Keratinocyte (primary cell): ENCODE results near the gene FBN1. TPM values are rescaled to one million over a fixed set of nuclear protein-coding genes. Genes with fewer than 3 reads are reported as not detected.

Experiments used
- DNase-seq: peaks from one replicate; pipeline ENCODE4 v3.0.0-alpha.2; 2011; ENCODE audit warnings: low read depth, missing footprints, low spot score
- FAIRE-seq: peaks from 2 replicates; lab custom pipeline; 2011; peaks lifted over from hg19 to GRCh38; lab: Jason Lieb, UNC
- H2AFZ ChIP-seq: 2 replicates; pipeline ENCODE4 v1.6.0; 2012; ENCODE audit warnings: low read length, control low read depth, inconsistent platforms; ENCODE audit not compliant: control insufficient read depth
- H3K27ac ChIP-seq: 2 replicates; pipeline ENCODE4 v1.5.1; 2011; ENCODE audit warnings: low read length; ENCODE audit not compliant: control insufficient read depth, insufficient read depth
- H3K27me3 ChIP-seq: 3 replicates; pipeline ENCODE4 v1.6.0; 2011; ENCODE audit warnings: low read length; ENCODE audit not compliant: control insufficient read depth, insufficient read depth; ENCODE audit errors: extremely low read depth
- H3K36me3 ChIP-seq, 2 experiments: 2 replicates in 1 of 2; 3 replicates in 1 of 2; pipeline ENCODE4 v1.5.1; 2011; ENCODE audit warnings: low read length in 2 of 2, mild to moderate bottlenecking in 1 of 2; ENCODE audit not compliant: control insufficient read depth in 2 of 2, insufficient read depth in 2 of 2; ENCODE audit errors: extremely low read depth in 1 of 2
- H3K4me1 ChIP-seq: 3 replicates; pipeline ENCODE4 v1.5.1; 2011; ENCODE audit warnings: low read length; ENCODE audit not compliant: control insufficient read depth, insufficient read depth; ENCODE audit errors: extremely low read depth
- H3K4me2 ChIP-seq: 3 replicates; pipeline ENCODE4 v1.6.0; 2011; ENCODE audit warnings: low read depth, low read length; ENCODE audit not compliant: control insufficient read depth, insufficient read depth; ENCODE audit errors: extremely low read depth
- H3K4me3 ChIP-seq, 3 experiments: fragments of 200-600 bp in 1 of 3; sonication (generic) in 1 of 3; 2 replicates in 2 of 3; 3 replicates in 1 of 3; pipeline ENCODE4 v1.5.1; 2011 to 2016; ENCODE audit warnings: low read length in 3 of 3, mild to moderate bottlenecking in 3 of 3, control low read depth in 2 of 3, inconsistent platforms in 1 of 3, low read depth in 1 of 3, mixed read lengths in 1 of 3, mixed run types in 1 of 3, moderate library complexity in 1 of 3; ENCODE audit not compliant: control insufficient read depth in 2 of 3, insufficient read depth in 2 of 3; ENCODE audit errors: extremely low read depth in 1 of 3
- H3K79me2 ChIP-seq: 2 replicates; pipeline ENCODE4 v1.6.0; 2012; ENCODE audit warnings: low read length; ENCODE audit not compliant: control insufficient read depth, insufficient read depth
- H3K9ac ChIP-seq: 3 replicates; pipeline ENCODE4 v1.6.0; 2011; ENCODE audit warnings: low read length; ENCODE audit not compliant: control insufficient read depth, insufficient read depth; ENCODE audit errors: extremely low read depth
- H3K9me1 ChIP-seq: 3 replicates; pipeline ENCODE4 v1.6.0; 2011; ENCODE audit warnings: low read length; ENCODE audit not compliant: control insufficient read depth, insufficient read depth; ENCODE audit errors: extremely low read depth
- H3K9me3 ChIP-seq: 2 replicates; pipeline ENCODE4 v1.5.1; 2012; ENCODE audit warnings: low read depth, low read length; ENCODE audit not compliant: control insufficient read depth
- H4K20me1 ChIP-seq: 3 replicates; pipeline ENCODE4 v1.6.0; 2011; ENCODE audit warnings: low read length; ENCODE audit not compliant: control insufficient read depth, insufficient read depth; ENCODE audit errors: extremely low read depth
- EZH2 ChIP-seq: IDR thresholded peaks from one replicate; pipeline ENCODE4 v1.6.1; 2012; ENCODE audit warnings: inconsistent platforms, mild to moderate bottlenecking, low read length, moderate library complexity
- dilution Hi-C: fragments of 300-500 bp; cut with MboI; formaldehyde crosslinking; loops from one replicate; pipeline ENCODE4 v1.7.0; 2020; ENCODE audit warnings: low sequenced_read_pairs; ENCODE audit not compliant: extremely low pct_ligation_motif_present
- polyA plus RNA-seq, 5 experiments: library from polyadenylated mRNA; depleted of rRNA in 3 of 5; stranded (reverse) in 3 of 5; stranded (forward) in 1 of 5; unstranded in 1 of 5; fragments of >200 nt; gene quantifications; 1 replicate in 1 of 5; 2 replicates in 3 of 5; 3 replicates in 1 of 5; pipeline versions ENCODE4 v1.2.1 to v1.2.3, GENCODE V29; 2011 to 2012; ENCODE audit warnings: missing spikeins in 2 of 5, low read depth in 1 of 5, low replicate concordance in 1 of 5
- TF ChIP-seq, protein P1 (sequence below), 3 experiments: IDR thresholded peaks in 1 of 3; conservative IDR thresholded peaks in 1 of 3; optimal IDR thresholded peaks in 1 of 3; 2 replicates in 2 of 3; 3 replicates in 1 of 3; pipeline versions ENCODE3 to v1.5.1; 2011; ENCODE audit warnings: low read length in 3 of 3, mild to moderate bottlenecking in 3 of 3, moderate library complexity in 2 of 3, control low read depth in 1 of 3, inconsistent platforms in 1 of 3; ENCODE audit not compliant: insufficient read depth in 2 of 3; ENCODE audit errors: extremely low read depth in 1 of 3

FBN1 gene
- polyA plus RNA-seq, 1 donor (not counting 4 experiments of a cell fraction or from before 2014, with no cell fraction given) = 3.5 TPM

DNA sequence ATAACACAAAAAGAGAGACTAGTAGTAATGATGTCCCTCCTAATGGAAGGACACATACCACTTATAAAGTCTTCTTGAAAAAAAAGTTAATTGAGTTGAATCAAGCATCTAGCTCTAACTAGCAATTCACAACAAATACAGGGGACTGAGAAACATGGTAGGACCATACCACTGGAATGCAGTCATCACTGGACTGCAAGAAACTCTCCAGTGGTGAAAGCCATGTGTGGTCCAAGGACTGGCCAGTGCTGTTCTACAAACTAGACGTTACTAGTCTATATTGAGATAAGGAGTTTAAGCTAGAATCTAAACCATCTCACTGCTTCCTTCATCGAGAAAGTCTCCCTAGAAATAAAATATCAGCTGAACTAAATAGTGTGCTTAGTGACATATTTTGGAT, 16.7 kb downstream of the FBN1 start:
- Histone ChIP-seq H2AFZ (no peak overlapping the region), H3K9me1 (no peaks in the 10 kb centered on the region), H4K20me1 (no peaks in the 10 kb centered on the region), H3K4me1 (peaks cover 12% of the 10 kb centered on the region), H3K27ac (no peak overlapping the region), H3K27me3 (no peaks in the 10 kb centered on the region), H3K36me3 (no peaks in the 10 kb centered on the region), H3K9me3 (no peaks in the 10 kb centered on the region), H3K4me2 (no peak overlapping the region), H3K4me3 (no peak overlapping the region), H3K79me2 (no peaks in the 10 kb centered on the region), H3K9ac (no peak overlapping the region)
- TF ChIP-seq, protein P1, sequence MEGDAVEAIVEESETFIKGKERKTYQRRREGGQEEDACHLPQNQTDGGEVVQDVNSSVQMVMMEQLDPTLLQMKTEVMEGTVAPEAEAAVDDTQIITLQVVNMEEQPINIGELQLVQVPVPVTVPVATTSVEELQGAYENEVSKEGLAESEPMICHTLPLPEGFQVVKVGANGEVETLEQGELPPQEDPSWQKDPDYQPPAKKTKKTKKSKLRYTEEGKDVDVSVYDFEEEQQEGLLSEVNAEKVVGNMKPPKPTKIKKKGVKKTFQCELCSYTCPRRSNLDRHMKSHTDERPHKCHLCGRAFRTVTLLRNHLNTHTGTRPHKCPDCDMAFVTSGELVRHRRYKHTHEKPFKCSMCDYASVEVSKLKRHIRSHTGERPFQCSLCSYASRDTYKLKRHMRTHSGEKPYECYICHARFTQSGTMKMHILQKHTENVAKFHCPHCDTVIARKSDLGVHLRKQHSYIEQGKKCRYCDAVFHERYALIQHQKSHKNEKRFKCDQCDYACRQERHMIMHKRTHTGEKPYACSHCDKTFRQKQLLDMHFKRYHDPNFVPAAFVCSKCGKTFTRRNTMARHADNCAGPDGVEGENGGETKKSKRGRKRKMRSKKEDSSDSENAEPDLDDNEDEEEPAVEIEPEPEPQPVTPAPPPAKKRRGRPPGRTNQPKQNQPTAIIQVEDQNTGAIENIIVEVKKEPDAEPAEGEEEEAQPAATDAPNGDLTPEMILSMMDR (optimal IDR thresholded peaks at IDR 0.05 in 1 of 3, IDR thresholded peaks at IDR 0.05 in 1 of 3, conservative IDR thresholded peaks at IDR 0.05 in 1 of 3; ENCODE audit: extremely low read depth in 1 of 3, insufficient read depth in 2 of 3, low read length in 3 of 3) = no peak
- TF ChIP-seq EZH2 = no peak
- dilution Hi-C loops = no loop called here
- no peak for FAIRE-seq
- no peak for DNase-seq

DNA sequence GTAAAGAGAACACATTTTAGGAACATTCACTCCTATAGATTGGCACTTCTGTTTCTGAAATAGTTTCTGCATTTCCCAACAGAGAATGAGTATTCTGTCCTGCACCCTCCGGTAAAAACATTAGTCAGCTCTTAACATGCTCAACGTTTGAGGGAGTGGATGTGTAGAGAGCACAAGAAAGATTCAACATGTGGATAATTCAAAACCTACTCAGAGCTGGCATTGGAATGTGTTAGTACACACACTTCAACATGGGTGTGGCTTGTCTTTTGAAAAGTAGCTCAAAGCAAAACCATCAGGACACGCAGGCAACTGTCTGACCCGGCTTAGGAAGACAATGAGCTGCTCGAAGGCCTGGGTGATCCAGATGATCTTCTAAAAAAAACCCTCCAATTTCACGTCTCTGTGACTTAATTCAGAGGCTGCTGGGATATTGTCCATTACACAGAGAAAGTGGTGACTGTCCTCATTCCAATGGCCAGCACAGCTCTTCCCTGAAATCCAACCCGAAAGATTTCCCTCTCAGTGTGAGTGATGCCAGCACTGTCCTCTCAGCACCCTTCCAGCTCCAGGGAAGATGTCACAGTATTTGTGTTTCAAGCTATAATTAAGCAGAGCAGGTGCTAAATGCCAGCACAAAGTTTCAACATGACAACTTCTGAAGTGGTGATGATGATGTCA, 18.1 kb downstream of the FBN1 start:
- no peaks in the 10 kb centered on the region for H3K79me2 ChIP-seq
- FAIRE-seq (peak; percentile 94), DNase-seq (peak; percentile 45)
- H3K27me3 ChIP-seq = no peaks in the 10 kb centered on the region
- peaks cover 12% of the 10 kb centered on the region for H3K4me1 ChIP-seq
- no peaks in the 10 kb centered on the region for H3K9me3 ChIP-seq
- H3K9ac ChIP-seq = peak overlapping the region; percentile 25
- H3K27ac ChIP-seq = peak overlapping the region; percentile 41
- dilution Hi-C loops = no loop called here
- H3K4me3 ChIP-seq = peak overlapping the region in 1 of 3 experiments; percentile 5
- H4K20me1 ChIP-seq = no peaks in the 10 kb centered on the region
- peak overlapping the region; percentile 64 for H3K4me2 ChIP-seq
- no peaks in the 10 kb centered on the region for H3K36me3 ChIP-seq
- H3K9me1 ChIP-seq = no peaks in the 10 kb centered on the region
- TF ChIP-seq EZH2 = no peak
- TF ChIP-seq, protein P1 (optimal IDR thresholded peaks at IDR 0.05 in 1 of 3, IDR thresholded peaks at IDR 0.05 in 1 of 3, conservative IDR thresholded peaks at IDR 0.05 in 1 of 3; ENCODE audit: extremely low read depth in 1 of 3, insufficient read depth in 2 of 3, low read length in 3 of 3) = no peak
- peak overlapping the region; percentile 66 for H2AFZ ChIP-seq
